HepG2 (cell line): ENCODE data around the gene MTX1. TPM values are rescaled to one million over a fixed set of nuclear protein-coding genes. Genes with fewer than 3 reads are reported as not detected.
A peak's percentile ranks its signal among the peaks of the same experiment; 100 is the strongest.

Experiments used
- FOSL1 ChIP-seq: sonication (generic); formaldehyde crosslinking; IDR thresholded peaks from 2 replicates; pipeline ENCODE4 v1.9.0; 2021; ENCODE audit warnings: missing genetic modification reagents, borderline replicate concordance
- FOXA1 ChIP-seq, 2 experiments: fragments of 450-650 bp in 1 of 2; sonication (generic) in 1 of 2; formaldehyde crosslinking in 1 of 2; IDR thresholded peaks; 2 replicates each; pipeline versions ENCODE4 v1.4.0 to v1.6.1; 2016 to 2020; ENCODE audit warnings: missing genetic modification reagents in 1 of 2
- MEIS1 ChIP-seq: sonication (generic); formaldehyde crosslinking; IDR thresholded peaks from 2 replicates; pipeline ENCODE4 v1.9.0; 2021; ENCODE audit warnings: mild to moderate bottlenecking, missing genetic modification reagents, moderate library complexity, borderline replicate concordance
- NBN ChIP-seq: fragments of 450-650 bp; conservative IDR thresholded peaks from 2 replicates; pipeline ENCODE4 v1.6.1; 2017
- TSC22D2 ChIP-seq: sonication (generic); formaldehyde crosslinking; IDR thresholded peaks from 2 replicates; pipeline ENCODE4 v1.5.1; 2020; ENCODE audit warnings: missing genetic modification reagents, mild to moderate bottlenecking, borderline replicate concordance
- ZNF7 ChIP-seq: IDR thresholded peaks from 2 replicates; pipeline ENCODE4 v1.6.1; 2016; ENCODE audit warnings: missing biosample characterization, missing genetic modification reagents
- polyA plus RNA-seq, 8 experiments: library from polyadenylated mRNA; depleted of rRNA in 3 of 8; stranded (reverse) in 7 of 8; unstranded in 1 of 8; fragments of >200 nt; fragmentation: Illumina TruSeq in 4 of 8; extraction: Trizol in 4 of 8; gene quantifications; 2 replicates each; pipeline versions ENCODE4 v1.2.1 to v1.2.3, GENCODE V29; 2011 to 2016; ENCODE audit warnings: low read depth in 4 of 8, missing spikeins in 1 of 8, mixed read lengths in 1 of 8; ENCODE audit not compliant: insufficient read depth in 1 of 8
- total RNA-seq, 5 experiments: library from RNA; depleted of rRNA; stranded (reverse); fragments of >200 nt; fragmentation: Illumina TruSeq; extraction: Trizol; gene quantifications; 2 replicates each; pipeline ENCODE4 v1.2.3, GENCODE V29; 2016; ENCODE audit warnings: low read depth in 1 of 5
- TF ChIP-seq, protein P1 (sequence below): sonication (generic); formaldehyde crosslinking; IDR thresholded peaks from 2 replicates; pipeline ENCODE4 v1.4.0; 2020; ENCODE audit warnings: missing genetic modification reagents, low read depth, mild to moderate bottlenecking, borderline replicate concordance
- TF ChIP-seq, protein P2 (sequence below): sonication (generic); formaldehyde crosslinking; IDR thresholded peaks from 2 replicates; pipeline ENCODE4 v1.4.0; 2020; ENCODE audit warnings: missing genetic modification reagents, borderline replicate concordance
- TF ChIP-seq, protein P3 (sequence below): IDR thresholded peaks from 2 replicates; pipeline ENCODE4 v1.6.1; 2018; ENCODE audit warnings: missing genetic modification reagents, mild to moderate bottlenecking, missing compliant biosample characterization
- TF ChIP-seq, protein P4 (sequence below): IDR thresholded peaks from 2 replicates; pipeline ENCODE4 v1.6.1; 2012; ENCODE audit warnings: low read length, improper control_type of control experiment

The MTX1 gene
- total and polyA plus RNA-seq, 2 of the 13 experiments (the other 11 are each of a cell fraction or from before 2014, with no cell fraction given): 64.5 to 72.6 TPM

DNA sequence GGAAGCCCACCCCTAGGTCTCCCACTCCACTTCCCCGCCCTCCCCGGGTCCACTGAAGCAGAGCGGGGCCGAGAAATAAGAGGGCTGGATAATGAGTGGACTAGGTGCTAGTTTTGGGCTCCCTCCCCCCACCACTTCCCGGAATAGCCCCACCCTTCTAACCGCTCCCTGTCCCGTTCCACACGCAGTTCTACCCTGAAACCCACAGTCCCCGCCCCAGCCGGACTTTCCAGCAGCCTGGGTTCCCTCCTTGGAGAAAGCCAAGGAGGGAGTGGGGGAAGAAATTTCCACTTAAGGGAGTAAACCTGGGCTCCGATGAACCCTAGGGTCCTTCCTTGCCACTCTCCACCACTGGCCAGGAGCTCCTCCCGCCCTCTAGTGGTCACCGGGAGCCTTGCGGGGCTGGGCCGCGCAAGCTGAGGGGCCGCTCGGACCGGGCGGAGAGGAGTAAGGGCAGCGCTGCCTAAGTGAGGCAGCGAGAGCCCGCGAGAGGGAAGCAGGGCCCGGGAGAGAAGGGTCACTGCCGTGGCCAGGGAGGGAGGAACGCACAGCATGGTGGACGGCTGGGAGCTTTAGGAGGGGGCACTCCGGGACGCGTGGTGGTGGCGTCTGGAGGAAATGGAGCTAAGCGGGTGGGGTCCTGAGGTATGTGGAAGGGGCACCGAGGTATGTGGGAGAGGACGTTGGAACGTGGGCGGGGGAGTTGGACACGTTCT, 15.1 kb upstream of the MTX1 start (continued):
- TF ChIP-seq, protein P1, sequence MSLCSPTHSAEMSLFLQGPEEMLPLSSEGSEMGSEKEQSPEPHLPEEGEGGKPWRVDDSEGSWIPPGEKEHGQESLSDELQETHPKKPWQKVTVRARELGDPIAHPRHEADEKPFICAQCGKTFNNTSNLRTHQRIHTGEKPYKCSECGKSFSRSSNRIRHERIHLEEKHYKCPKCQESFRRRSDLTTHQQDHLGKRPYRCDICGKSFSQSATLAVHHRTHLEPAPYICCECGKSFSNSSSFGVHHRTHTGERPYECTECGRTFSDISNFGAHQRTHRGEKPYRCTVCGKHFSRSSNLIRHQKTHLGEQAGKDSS (CRISPR knock-in tag): no peak; the same call in 1 of the 2 replicates
- TF ChIP-seq, protein P2, sequence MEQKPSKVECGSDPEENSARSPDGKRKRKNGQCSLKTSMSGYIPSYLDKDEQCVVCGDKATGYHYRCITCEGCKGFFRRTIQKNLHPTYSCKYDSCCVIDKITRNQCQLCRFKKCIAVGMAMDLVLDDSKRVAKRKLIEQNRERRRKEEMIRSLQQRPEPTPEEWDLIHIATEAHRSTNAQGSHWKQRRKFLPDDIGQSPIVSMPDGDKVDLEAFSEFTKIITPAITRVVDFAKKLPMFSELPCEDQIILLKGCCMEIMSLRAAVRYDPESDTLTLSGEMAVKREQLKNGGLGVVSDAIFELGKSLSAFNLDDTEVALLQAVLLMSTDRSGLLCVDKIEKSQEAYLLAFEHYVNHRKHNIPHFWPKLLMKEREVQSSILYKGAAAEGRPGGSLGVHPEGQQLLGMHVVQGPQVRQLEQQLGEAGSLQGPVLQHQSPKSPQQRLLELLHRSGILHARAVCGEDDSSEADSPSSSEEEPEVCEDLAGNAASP (CRISPR knock-in tag): no peak
- TF ChIP-seq NBN: no peak
- TF ChIP-seq, protein P3, sequence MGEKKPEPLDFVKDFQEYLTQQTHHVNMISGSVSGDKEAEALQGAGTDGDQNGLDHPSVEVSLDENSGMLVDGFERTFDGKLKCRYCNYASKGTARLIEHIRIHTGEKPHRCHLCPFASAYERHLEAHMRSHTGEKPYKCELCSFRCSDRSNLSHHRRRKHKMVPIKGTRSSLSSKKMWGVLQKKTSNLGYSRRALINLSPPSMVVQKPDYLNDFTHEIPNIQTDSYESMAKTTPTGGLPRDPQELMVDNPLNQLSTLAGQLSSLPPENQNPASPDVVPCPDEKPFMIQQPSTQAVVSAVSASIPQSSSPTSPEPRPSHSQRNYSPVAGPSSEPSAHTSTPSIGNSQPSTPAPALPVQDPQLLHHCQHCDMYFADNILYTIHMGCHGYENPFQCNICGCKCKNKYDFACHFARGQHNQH (CRISPR knock-in tag): peak; percentile 41; the same call in 1 of the 2 replicates
- no peak for TF ChIP-seq FOXA1 (IDR thresholded peaks at IDR 0.05)
- no peak for TF ChIP-seq FOXA1 (CRISPR knock-in tag; IDR thresholded peaks at IDR 0.05)
- no peak for TF ChIP-seq FOSL1 (CRISPR knock-in tag)
- TF ChIP-seq TSC22D2 (CRISPR knock-in tag): no peak
- TF ChIP-seq ZNF7 (CRISPR knock-in tag): no peak
- no peak for TF ChIP-seq MEIS1 (CRISPR knock-in tag)
- TF ChIP-seq, protein P4, sequence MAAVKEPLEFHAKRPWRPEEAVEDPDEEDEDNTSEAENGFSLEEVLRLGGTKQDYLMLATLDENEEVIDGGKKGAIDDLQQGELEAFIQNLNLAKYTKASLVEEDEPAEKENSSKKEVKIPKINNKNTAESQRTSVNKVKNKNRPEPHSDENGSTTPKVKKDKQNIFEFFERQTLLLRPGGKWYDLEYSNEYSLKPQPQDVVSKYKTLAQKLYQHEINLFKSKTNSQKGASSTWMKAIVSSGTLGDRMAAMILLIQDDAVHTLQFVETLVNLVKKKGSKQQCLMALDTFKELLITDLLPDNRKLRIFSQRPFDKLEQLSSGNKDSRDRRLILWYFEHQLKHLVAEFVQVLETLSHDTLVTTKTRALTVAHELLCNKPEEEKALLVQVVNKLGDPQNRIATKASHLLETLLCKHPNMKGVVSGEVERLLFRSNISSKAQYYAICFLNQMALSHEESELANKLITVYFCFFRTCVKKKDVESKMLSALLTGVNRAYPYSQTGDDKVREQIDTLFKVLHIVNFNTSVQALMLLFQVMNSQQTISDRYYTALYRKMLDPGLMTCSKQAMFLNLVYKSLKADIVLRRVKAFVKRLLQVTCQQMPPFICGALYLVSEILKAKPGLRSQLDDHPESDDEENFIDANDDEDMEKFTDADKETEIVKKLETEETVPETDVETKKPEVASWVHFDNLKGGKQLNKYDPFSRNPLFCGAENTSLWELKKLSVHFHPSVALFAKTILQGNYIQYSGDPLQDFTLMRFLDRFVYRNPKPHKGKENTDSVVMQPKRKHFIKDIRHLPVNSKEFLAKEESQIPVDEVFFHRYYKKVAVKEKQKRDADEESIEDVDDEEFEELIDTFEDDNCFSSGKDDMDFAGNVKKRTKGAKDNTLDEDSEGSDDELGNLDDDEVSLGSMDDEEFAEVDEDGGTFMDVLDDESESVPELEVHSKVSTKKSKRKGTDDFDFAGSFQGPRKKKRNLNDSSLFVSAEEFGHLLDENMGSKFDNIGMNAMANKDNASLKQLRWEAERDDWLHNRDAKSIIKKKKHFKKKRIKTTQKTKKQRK: no peak
